ENCODE results near the gene EPS8L2. TPM values are rescaled to one million over a fixed set of nuclear protein-coding genes. Genes with fewer than 3 reads are reported as not detected.

Gene EPS8L2
- total and polyA plus RNA-seq, 9 of the 15 experiments (the other 6 are each of a cell fraction or from before 2014, with no cell fraction given) = 0.75 to 17.0 (median 3.7) TPM

- TF ChIP-seq ZBTB40 (IDR thresholded peaks at IDR 0.05) = peak; percentile 13; the same call in 1 of the 2 replicates
- TF ChIP-seq ZBTB40 (CRISPR knock-in tag; IDR thresholded peaks at IDR 0.05) = no peak
- no peak for TF ChIP-seq KDM4B (IDR thresholded peaks at IDR 0.05; ENCODE audit: borderline replicate concordance in 2 of 2, low read depth in 1 of 2)
- no peak for TF ChIP-seq PBX2 (CRISPR knock-in tag; IDR thresholded peaks at IDR 0.05; ENCODE audit: low read depth)
- no peak for TF ChIP-seq PBX2 (tag; conservative IDR thresholded peaks at IDR 0.05; ENCODE audit: low read depth)
- no peak for TF ChIP-seq FOXM1 (IDR thresholded peaks at IDR 0.05; ENCODE audit: low read depth)
- TF ChIP-seq FOXM1 (CRISPR knock-in tag; IDR thresholded peaks at IDR 0.05; ENCODE audit: low read depth) = 0 out of 2 replicates have a peak, but pooled peaks have one; percentile 47
- no peak for TF ChIP-seq HMG20B (CRISPR knock-in tag; IDR thresholded peaks at IDR 0.05)
- TF ChIP-seq HSF4 (CRISPR knock-in tag; IDR thresholded peaks at IDR 0.05; ENCODE audit: borderline replicate concordance) = no peak
- no peak for TF ChIP-seq POLR2H (tag; IDR thresholded peaks at IDR 0.05; ENCODE audit: low read depth)
- TF ChIP-seq NR4A1 (CRISPR knock-in tag; IDR thresholded peaks at IDR 0.05) = no peak
- TF ChIP-seq NR4A1 (tag; IDR thresholded peaks at IDR 0.05) = no peak
- TF ChIP-seq ZKSCAN3 (CRISPR knock-in tag; IDR thresholded peaks at IDR 0.05) = no peak
These were observed 41.4 kb downstream of the EPS8L2 start, which contains the start of gene TALDO1 (continued) for GRCh38 chr11:747158-748006.
